NOMO-1 treated with dmso at 0.1 percent for 144 hours (cell line): Measurements from ENCODE around the gene KIF3C.
"Not testable (repeated sequence)": the region's sequence is repeated elsewhere in the genome, so short reads cannot be mapped to it uniquely, and the experiment has no call there.

Experiments used
- DNase-seq: peaks from one replicate; lab custom pipeline; 2025; ENCODE audit not compliant: unreplicated experiment; lab: John Stamatoyannopoulos, UW

KIF3C gene

DNA sequence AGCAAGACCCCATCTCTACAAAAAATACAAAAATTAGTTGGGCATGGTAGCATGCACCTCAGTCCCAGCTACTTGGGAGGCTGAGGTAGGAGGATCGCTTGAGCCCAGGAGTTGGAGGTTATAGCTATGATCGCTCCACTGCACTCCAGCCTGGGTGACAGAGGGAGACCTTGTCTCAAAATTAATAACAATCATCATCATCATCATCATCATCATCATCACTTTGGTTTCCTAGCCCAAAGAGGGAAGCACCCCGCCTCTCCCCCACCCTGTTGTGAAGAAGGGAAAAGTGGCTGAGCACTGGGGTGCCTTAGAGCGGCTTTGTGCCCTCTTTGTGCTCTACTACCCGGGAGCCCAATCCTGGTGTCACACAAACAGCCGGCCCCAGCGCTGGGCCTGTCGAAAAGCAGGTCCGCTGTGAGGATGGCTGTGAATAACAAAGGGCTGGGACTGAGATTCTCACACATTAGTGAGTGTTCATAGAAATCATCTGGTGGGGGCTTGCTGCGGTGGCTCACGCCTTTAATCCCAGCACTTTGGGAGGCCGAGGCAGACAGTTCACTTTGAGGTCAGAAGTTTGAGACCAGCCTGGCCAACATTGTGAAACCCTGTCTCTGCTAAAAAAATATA is 61.4 kb downstream of the KIF3C start:
- DNase-seq, result no peak

DNA sequence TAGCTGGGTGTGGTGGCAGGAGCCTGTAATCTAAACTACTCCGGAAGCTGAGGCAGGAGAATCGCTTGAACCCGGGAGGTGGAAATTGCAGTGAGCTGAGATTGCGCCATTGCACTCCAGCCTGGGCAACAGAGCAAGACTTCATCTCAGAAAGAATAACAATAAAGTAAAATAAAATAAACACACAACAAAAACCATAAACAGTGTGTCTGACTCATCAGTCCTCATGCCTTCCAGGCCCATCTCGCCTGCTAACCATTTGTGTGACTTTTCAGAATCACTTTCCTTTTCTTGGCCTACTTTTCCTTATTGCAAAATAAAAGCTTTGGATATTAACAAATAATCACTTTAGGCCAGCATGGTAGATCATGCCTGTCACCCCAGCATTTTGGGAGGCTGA is 62.0 kb downstream of the KIF3C start:
- DNase-seq, result no peak

DNA sequence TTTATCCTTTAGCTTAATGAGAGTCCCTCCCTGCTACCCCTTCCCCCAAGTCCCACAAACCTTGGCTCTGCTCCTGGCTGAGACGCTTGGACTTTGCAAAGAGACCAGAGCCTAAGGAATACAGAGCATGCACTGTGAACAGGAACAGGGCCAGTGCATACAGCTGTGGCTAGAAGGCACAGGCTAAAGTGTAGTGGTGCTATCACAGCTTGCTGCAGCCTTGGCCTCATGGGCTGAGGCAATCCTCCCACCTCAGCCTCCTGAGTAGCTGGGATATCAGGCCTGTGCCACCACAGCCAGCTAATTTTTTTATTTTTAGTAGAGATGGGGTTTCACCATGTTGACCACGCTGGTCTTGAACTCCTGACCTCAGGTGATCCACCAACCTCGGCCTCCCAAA is 64.5 kb downstream of the KIF3C start:
- DNase-seq, result no peak

DNA sequence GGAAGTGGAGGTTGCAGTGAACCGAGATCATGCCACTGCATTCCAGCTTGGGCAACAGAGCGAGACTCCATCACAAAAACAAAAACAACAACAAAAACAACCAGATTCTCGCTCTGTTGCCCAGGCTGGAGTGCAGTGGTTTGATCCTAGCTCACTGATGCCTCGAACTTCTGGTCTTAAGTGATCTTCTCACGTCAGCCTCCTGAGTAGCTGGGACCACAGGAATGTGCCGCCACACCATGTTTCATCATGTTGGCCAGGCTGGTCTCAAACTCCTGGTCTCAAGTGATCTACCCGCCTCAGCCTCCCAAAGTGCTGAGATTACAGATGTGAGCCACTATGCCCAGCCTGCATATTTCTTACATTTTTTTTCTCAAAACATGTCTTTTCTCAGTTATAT is 64.9 kb downstream of the KIF3C start:
- not testable (repeated sequence) for DNase-seq

DNA sequence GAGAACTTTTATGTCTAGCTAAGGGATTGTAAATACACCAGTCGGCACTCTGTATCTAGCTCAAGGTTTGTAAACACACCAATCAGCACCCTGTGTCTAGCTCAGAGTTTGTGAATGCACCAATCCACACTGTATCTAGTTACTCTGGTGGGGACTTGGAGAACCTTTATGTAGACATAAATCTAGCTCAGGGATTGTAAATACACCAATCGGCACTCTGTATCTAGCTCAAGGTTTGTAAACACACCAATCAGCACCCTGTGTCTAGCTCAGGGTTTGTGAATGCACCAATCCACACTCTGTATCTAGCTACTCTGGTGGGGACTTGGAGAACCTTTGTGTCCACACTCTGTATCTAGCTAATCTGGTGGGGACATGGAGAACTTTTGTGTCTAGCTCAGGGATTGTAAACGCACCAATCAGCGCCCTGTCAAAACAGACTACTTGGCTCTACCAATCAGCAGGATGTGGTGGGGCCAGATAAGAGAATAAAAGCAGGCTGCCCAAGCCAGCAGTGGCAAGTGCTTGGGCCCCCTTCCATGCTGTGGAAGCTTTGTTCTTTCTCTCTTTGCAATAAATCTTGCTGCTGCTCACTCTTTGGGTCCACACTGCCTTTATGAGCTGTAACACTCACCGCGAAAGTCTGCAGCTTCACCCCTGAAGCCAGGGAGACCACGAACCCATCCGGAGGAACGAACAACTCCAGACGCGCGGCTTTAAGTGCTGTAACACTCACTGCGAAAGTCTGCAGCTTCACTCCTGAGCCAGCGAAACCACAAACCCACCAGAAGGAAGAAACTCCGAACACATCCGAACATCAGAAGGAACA is 66.1 kb downstream of the KIF3C start:
- peak; percentile 13 for DNase-seq

DNA sequence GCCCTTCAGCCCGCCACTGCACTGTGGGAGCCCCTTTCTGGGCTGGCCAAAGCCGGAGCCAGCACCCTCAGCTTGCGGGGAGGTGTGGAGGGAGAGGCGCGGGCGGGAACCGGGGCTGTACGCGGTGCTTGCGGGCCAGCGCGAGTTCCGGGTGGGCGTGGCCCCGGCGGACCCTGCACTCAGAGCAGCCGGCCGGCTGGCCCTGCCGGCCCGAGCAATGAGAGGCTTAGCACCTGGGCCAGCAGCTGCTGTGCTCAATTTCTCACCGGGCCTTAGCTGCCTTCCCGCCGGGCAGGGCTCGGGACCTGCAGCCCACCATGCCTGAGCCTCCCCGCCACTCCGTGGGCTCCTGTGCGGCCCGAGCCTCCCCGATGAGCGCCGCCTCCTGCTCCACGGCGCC is 66.9 kb downstream of the KIF3C start:
- DNase-seq, result not testable (repeated sequence)

DNA sequence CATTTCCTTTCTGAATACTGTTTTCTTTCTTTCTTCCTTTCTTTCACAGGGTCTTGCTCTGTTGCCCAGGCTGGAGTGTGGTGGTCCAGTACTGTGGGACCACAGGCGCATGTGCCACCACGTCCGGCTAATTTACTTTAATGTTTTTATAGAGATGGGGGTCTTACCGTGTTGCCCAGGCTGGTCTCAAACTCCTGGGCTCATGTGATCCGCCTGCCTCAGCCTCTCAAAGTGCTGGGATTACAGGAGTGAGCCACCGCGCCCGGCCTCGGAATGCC is 68.7 kb downstream of the KIF3C start:
- DNase-seq, result not testable (repeated sequence)

DNA sequence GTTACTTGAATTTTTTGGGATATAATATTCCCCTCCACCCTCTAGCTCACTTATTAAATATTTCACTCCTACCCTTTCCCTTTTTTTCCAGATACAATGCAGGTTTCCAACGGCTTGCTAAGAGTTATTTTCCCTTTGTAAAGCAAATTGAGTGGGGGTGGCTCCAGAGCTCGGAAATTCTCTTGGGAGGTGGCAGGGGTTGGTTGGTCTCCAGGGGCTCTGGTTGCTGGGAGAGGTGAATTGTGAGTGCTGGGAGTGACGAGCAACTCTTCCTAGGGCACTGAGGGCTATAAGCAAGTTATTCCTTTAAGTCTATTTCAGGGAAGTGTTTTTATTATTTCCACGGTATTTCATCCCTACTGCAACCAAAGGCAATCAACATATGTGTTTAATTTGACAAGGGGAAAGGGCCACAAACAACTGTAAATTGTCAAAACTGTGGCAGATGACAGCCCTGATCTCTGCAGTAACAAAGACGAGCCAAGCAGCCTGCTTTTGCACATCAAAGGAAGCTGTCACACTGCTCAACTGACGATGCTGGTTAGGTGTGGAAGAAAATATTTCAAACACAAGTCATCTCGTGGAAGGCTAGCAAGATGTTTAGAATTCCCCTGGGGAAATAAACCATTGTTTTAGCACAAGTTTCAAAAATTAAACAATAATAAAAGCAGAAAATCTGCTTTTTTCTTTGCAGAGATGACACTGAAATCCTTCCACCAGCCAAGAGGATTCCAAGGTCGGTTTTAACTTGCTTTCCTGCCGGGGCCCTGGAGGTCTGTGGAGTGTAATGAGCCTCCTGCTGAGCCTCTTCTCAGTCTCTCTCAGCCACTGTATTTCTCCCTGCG is 69.2 kb downstream of the KIF3C start:
- DNase-seq, result no peak

DNA sequence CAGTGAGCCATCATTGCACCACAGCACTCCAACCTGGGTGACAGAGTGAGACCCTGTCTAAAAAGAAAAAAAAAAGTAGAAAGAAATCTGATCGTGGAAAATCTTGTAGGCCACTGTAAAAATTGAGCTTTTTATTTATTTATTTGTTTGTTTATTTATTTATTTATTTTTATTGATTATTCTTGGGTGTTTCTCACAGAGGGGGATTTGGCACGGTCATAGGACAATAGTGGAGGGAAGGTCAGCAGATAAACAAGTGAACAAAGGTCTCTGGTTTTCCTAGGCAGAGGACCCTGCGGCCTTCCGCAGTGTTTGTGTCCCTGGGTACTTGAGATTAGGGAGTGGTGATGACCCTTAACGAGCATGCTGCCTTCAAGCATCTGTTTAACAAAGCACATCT is 72.7 kb downstream of the KIF3C start:
- DNase-seq, result not testable (repeated sequence)

DNA sequence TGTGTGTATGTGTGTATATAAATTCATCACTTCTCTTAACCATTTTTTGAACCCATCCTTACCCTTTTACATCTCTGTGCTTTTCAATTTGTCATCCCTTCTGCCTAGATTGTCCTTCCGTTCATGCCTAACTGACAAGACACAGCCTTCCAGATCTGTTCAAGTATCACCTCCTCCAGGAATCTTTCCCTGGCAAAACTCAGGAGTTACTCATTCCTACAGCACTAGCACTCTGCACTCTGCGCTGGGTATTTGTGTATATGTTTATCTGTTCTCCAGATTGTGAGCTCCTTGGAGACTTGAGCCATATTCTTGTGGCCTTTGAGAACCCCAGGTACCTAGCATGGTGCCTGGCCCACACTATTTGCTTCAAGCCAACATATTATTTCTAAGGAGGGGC is 77.2 kb downstream of the KIF3C start:
- DNase-seq, result no peak

DNA sequence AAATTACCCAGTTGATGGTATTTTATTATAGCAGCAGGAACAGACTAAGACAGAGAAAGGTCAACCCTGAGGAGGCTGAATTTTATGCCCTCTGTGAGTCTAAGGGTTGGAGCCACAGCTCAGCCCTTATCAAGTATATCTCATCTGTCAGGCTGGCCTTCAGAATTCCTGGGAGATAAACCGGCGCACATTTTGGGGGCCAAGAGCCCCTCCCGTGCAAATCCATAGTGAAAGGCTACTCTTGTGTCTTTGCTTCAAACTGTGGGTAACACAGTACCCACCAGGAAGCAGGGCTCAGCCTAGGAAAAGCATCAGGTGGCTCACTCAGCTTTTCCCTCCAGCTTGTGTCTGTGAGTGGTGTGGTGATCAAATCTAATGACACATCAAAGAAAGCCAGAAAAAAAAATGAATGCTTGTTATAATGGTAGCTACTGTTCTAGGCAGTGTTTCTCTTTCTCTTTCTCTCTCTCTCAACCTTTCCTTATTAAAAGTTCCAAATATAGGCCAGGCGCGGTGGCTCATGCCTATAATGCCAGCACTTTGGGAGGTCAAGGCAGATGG is 79.0 kb downstream of the KIF3C start:
- DNase-seq, result no peak

DNA sequence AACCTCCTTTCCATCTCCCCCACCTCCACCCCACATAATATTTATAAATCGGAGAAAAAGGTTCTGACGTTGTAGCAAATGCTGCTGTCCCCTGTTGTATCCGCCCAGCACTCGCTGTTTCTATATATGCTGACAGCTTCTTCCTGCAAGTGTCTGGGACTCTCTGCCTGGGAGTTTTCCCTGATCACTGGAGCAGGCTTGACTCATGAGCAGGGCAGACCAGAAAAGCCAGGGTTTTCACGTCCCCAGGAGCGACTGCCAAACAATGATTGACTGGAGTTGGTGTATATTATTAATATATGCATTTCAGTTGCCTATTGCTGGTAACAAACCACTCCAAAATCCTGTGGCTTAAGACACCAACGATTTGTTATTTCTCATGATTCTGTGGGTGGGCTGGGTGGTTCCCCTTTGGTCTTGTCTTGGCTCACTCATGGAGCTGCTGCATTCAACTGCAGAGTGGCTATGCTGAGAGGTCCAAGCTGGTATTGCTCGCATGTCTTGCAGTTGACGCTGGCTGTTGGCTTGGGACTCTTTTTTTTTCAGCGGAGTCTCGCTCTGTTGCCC is 82.8 kb downstream of the KIF3C start:
- DNase-seq, result no peak

DNA sequence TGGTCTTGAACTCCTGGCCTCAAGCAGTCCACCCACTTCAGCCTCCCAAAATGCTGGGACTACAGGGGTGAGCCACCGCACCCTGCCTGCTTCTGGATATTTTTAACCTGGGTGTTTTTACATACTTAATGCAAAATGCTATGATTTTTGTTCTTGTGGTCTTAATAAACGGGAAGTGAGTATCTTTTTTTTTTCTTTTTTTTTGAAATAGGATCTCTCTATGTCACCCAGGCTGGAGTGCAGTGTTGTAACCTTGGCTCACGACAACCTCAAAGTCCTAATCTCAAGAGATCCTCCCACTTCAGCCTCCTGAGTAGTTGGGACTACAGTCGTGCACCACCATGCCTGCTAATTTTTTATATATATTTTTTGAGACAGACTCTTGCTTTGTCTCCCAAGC is 84.8 kb downstream of the KIF3C start:
- no peak for DNase-seq

DNA sequence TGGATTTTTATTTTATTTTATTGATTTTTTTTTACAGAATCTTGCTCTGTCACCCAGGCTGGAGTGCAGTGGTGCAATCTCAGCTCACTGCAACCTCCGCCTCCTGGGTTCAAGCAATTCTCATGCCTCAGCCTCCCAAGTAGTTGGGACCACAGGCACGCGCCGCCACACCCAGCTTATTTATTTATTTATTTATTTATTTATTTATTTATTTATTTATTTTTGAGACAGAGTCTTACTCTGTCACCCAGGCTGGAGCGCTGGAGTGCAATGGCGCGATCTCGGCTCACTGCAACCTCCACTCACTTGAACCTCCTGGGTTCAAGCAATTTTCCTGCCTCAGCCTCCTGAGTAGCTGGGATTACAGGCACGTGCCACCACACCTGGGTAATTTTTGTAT is 86.0 kb downstream of the KIF3C start:
- not testable (repeated sequence) for DNase-seq

DNA sequence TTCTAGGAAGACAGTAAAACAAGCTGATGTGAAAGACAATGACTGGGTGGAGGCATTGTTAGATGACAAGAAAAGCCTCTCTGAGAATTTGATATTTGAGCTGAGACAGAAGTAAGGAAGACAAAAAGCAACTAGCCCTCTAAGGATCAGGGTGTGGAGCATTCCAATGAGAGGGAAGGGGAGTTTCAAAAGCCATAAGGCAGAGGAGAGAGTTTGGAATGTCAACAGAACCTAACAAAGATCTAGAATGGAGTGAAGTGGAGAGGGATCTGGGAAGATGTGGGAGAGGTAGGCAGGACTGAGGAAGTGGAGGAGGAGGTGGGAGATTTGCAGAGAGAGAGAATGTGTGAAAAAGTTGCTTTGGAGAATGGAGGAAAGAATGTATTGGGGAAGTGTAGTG is 86.7 kb downstream of the KIF3C start:
- DNase-seq, result no peak

DNA sequence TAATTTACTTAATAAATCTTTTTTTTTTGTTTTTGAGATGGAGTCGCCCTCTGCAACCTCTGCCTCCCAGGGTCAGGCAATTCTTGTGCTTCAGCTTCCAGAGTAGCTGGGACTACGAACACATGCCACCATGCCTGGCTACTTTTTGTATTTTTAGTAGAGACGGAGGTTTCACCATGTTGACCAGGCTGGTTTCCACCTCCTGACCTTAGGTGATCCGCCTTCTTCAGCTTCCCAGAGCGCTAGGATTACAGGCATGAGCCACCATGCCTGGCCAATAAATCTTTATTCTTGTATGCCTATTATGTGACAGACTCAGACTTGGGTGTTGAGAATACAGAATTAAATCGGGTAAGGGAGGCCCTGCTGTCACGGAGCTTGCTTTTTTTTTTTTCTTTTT is 87.3 kb downstream of the KIF3C start:
- DNase-seq, result no peak

DNA sequence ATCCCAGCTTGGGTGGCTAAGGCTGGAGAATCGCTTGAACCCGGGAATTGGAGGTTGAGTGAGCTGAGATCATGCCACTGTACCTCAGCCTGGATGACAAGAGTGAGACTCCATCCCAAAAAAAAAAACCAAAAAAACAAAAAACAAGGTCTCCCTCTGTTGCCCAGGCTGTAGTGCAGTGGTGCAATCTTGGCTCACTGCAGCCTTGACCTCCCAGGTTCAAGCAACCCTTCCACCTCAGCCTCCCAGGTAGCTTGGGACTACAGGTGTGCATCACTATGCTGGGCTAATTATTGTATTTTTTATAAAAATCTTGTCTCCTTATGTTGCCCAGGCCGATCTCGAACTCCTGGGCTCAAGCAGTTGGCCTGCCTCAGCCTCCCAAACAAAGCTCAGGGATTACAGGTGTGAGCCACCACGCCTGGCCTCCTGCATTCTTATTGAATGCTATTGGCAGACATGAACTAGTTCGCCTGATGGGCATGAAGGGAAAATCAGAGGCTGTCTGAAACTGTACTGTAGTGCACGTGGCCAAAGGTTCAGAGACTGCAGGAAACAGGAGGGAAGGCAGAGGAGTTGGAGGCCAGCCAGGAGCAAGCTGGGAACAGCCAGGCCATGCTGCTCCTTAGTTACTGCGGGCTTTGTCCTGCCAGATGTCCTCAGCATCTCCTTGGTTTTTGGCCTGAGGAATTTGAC is 88.0 kb downstream of the KIF3C start:
- no peak for DNase-seq

DNA sequence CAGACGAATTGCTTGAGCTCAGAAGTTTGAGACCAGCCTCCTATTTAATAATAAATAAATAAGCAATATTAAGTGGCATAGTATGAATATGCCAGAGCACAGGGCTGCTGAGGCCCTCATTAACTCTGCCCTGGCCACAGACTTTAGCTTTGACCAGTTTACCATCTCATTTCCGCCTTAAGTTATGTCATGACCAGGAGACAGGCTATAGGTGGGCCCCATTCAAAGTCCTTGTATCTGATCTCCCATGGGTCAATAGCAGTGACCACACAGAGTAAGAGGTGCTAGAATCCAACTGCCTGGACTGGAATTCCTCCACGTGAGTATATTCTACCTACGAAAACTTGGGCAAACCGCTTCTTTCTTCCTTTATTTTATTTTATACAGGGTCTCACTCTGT is 90.6 kb downstream of the KIF3C start:
- DNase-seq, result no peak

DNA sequence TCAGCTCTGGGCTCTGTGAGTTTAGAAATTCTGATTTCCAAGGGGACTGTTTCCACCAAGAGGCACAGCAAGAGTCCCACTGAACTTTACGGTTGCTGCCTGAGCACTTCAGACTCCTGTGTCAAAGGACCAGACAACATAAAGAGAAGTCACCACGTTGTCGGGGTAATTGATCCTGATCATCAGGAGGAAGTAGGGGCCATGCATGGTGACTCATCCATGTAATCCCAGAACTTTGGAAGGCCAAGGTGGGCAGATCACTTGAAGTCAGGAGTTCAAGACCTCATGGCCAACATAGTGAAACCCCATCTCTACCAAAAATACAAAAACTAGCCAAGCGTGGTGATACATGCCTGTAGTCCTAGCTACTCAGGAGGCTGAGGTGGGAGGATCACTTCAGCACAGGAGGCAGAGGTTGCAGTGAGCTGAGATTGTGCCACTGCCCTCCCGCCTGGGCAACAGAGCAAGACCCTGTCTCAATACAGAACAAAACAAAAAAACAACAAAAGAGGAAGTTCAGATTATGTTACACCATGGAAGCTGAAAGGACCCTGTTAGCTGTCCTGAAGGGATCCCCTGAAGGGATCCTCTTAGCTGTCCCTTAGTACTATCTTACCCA is 94.6 kb downstream of the KIF3C start:
- DNase-seq, result no peak

DNA sequence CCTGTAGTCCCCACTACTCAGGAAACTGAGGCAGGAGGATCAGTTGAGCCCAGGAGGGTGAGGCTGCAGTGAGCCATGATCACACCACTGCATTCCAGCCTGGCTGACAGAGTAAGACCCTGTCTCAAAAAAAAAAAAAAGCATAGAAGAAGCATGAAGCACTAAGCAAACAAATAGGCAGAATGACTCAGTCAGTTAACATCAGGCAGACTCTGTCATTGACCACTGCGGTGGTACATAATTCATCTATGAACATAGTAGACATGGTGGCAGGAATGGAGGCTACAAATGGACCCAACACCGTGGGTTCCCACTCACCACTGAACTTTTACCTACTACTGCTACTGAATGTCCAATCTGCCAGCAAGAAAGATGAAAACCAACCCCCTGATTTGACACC is 96.4 kb downstream of the KIF3C start:
- DNase-seq, result no peak
